Left ventricle myocardium inferior (tissue), 1 donor: ENCODE measurements around the gene CTBP2. TPM values are rescaled to one million over a fixed set of nuclear protein-coding genes. Genes with fewer than 3 reads are reported as not detected.

Source experiments
- DNase-seq: peaks from one replicate; pipeline ENCODE4 v3.0.0-alpha.2; 2020
- H3K27ac ChIP-seq: fragments of 200-600 bp; replicated peaks from 2 replicates; pipeline ENCODE4 v1.8.0; 2021
- H3K27me3 ChIP-seq: fragments of 200-600 bp; 2 replicates; pipeline ENCODE4 v1.8.0; 2021; ENCODE audit warnings: low read depth
- H3K36me3 ChIP-seq: fragments of 200-600 bp; 2 replicates; pipeline ENCODE4 v1.8.0; 2021
- H3K4me1 ChIP-seq: fragments of 200-600 bp; 2 replicates; pipeline ENCODE4 v1.8.0; 2021
- H3K4me3 ChIP-seq: fragments of 200-600 bp; 2 replicates; pipeline ENCODE4 v1.8.0; 2021; ENCODE audit warnings: mild to moderate bottlenecking, moderate library complexity
- H3K9me3 ChIP-seq: fragments of 200-600 bp; replicated peaks from 2 replicates; pipeline ENCODE4 v1.8.0; 2021
- CTCF ChIP-seq: fragments of 200-600 bp; IDR thresholded peaks from 2 replicates; pipeline ENCODE4 v1.8.0; 2021; ENCODE audit warnings: antibody characterized with exemption, mild to moderate bottlenecking, borderline replicate concordance
- intact Hi-C: fragments of 100-400 bp; cut with micrococcal nuclease; formaldehyde crosslinking; loops from one replicate; pipeline ENCODE4 v1.11.0; 2022
- total RNA-seq: library from RNA; stranded (reverse); fragmentation: NEBNext Ultra II Directional; extraction: Animal tissue kit (Norgen Biotek cat#: 25700); gene quantifications from one replicate; pipeline ENCODE4 v1.2.1, GENCODE V29; 2021
- donor health status: DM: no; HTN: yes; CAD: no; lungs with severe emphysema.

The CTBP2 gene
- total RNA-seq, 1 donor from 2014 or later = 29.1 TPM

- no peak for DNase-seq
- Histone ChIP-seq H3K27ac (no peak overlapping the region), H3K4me3 (no peak overlapping the region), H3K4me1 (peaks cover 73% of the 10 kb centered on the region), H3K36me3 (peaks cover 12% of the 10 kb centered on the region), H3K9me3 (no peaks in the 10 kb centered on the region), H3K27me3 (no peaks in the 10 kb centered on the region)
- no peak for TF ChIP-seq CTCF
- intact Hi-C loops = no loop called here
These were observed 70.9 kb downstream of the CTBP2 start for GRCh38 chr10:125089469-125089868.

GRCh38 chr10:125087897-125088215, 72.5 kb downstream of the CTBP2 start:
- H3K27ac ChIP-seq = no peak overlapping the region
- H3K4me3 ChIP-seq = no peak overlapping the region
- no peak for DNase-seq
- intact Hi-C loops = no loop called here
- no peaks in the 10 kb centered on the region for H3K9me3 ChIP-seq
- no peak for TF ChIP-seq CTCF
- H3K36me3 ChIP-seq = peaks cover 12% of the 10 kb centered on the region
- H3K4me1 ChIP-seq = peaks cover 73% of the 10 kb centered on the region
- H3K27me3 ChIP-seq = no peaks in the 10 kb centered on the region

GRCh38 chr10:125087191-125087896, 73.0 kb downstream of the CTBP2 start:
- no peak overlapping the region for H3K4me3 ChIP-seq
- H3K27ac ChIP-seq = no peak overlapping the region
- TF ChIP-seq CTCF = no peak
- DNase-seq = no peak
- H3K9me3 ChIP-seq = no peaks in the 10 kb centered on the region
- intact Hi-C loops = no loop called here
- H3K27me3 ChIP-seq = no peaks in the 10 kb centered on the region
- H3K36me3 ChIP-seq = peaks cover 12% of the 10 kb centered on the region
- peaks cover 73% of the 10 kb centered on the region for H3K4me1 ChIP-seq

- Histone ChIP-seq H3K36me3 (peaks cover 12% of the 10 kb centered on the region), H3K4me3 (no peak overlapping the region), H3K9me3 (no peaks in the 10 kb centered on the region), H3K4me1 (peaks cover 73% of the 10 kb centered on the region), H3K27me3 (no peaks in the 10 kb centered on the region), H3K27ac (no peak overlapping the region)
- no peak for TF ChIP-seq CTCF
- intact Hi-C loops = no loop called here
- DNase-seq = no peak
These were observed 73.7 kb downstream of the CTBP2 start for GRCh38 chr10:125086691-125087090.

- intact Hi-C loops = no loop called here
These were observed 74.9 kb downstream of the CTBP2 start for GRCh38 chr10:125085258-125086054.

More at GRCh38 chr10:125085258-125086054, 74.9 kb downstream of the CTBP2 start:
- H3K4me1 ChIP-seq = peaks cover 73% of the 10 kb centered on the region
- TF ChIP-seq CTCF = no peak
- peak overlapping the region; percentile 39 for H3K4me3 ChIP-seq
- H3K9me3 ChIP-seq = no peaks in the 10 kb centered on the region
- H3K36me3 ChIP-seq = peaks cover 12% of the 10 kb centered on the region
- H3K27me3 ChIP-seq = no peaks in the 10 kb centered on the region
- peak overlapping the region; percentile 89 for H3K27ac ChIP-seq
- no peak for DNase-seq
